Measurements from ENCODE around the gene WDR11.

DNA sequence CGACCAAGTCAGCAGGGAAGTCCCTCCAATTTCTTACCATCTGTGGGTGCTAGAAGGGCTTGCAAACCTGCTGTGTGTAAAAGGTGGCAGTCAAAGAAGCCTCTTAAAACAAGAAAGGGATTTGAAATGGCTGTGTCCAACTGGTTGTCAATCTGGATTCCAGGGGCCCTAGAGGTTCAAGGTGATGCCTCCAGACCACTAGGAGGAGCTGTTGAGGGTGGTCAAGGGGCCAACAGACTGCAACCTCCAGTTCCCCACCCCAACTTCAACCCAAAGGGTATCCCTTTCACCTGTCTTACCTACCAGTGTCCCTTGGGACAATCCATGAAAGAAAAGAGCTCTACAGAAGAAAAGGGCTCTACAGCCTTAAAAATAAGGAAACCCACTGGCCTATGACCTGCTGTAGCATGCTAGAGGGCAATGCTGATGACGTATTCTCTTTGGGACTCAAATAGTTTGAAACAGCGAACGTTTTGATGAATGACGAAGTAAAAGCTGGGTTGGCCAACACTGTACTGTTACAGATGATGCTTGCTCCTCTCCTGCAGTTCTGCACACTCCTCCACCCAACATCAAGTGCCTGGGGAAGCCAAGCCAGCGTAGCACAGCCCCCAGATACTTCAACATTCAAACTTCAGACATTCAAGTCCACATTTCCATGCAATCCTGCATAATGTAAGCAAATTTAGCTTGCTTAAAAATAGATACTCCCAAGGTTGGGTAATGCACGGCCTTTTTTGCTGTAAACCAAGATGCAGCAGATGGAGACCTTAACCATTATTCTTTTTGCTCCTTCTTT, 45.9 kb upstream of the WDR11 start:
- TF ChIP-seq, protein P1, sequence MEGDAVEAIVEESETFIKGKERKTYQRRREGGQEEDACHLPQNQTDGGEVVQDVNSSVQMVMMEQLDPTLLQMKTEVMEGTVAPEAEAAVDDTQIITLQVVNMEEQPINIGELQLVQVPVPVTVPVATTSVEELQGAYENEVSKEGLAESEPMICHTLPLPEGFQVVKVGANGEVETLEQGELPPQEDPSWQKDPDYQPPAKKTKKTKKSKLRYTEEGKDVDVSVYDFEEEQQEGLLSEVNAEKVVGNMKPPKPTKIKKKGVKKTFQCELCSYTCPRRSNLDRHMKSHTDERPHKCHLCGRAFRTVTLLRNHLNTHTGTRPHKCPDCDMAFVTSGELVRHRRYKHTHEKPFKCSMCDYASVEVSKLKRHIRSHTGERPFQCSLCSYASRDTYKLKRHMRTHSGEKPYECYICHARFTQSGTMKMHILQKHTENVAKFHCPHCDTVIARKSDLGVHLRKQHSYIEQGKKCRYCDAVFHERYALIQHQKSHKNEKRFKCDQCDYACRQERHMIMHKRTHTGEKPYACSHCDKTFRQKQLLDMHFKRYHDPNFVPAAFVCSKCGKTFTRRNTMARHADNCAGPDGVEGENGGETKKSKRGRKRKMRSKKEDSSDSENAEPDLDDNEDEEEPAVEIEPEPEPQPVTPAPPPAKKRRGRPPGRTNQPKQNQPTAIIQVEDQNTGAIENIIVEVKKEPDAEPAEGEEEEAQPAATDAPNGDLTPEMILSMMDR (IDR thresholded peaks at IDR 0.05): no peak
- TF ChIP-seq POLR2A (IDR thresholded peaks at IDR 0.05): no peak
- no peak for TF ChIP-seq POLR2AphosphoS5 (IDR thresholded peaks at IDR 0.05)

All from prostate gland (tissue), 2 donors.